ENCODE measurements around the gene TPP2.

GRCh38 chr13:102686024-102686423, 89.2 kb downstream of the TPP2 start:
- TF ChIP-seq POLR2AphosphoS5 (IDR thresholded peaks at IDR 0.05; ENCODE audit: low read depth, low read length): no peak
- TF ChIP-seq POLR2A (IDR thresholded peaks at IDR 0.05; ENCODE audit: low read depth, low read length): no peak

All from GM12892 (cell line).